ENCODE results near the gene BRDT. TPM values are rescaled to one million over a fixed set of nuclear protein-coding genes. Genes with fewer than 3 reads are reported as not detected.

BRDT gene
- total RNA-seq, 1 experiment from 2014 or later = 0.13 TPM

DNA sequence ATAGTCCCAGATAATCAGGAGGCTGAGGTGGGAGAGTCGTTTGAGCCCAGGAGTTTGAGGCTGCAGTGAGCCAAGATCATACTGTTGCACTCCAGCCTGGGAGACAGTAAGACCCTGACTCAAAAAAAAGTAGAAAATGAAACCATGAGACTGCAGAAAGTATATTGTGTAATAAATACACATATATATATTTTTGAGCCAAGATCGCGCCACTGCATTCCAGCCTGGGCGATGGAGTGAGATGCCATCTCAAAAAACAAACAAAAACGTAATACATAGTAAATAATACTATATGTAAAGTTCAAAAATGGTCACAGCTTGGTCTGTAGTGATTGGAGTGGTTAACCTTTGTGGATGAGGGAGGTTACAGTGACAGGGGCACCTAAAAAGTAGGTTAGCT is 9.7 kb downstream of the BRDT start:
- no peak for ATAC-seq
- no peak overlapping the region for H3K4me3 Mint-ChIP-seq
- no peak for DNase-seq (ENCODE audit: low spot score)
- ChIA-PET CTCF (no interaction called here), POLR2A (interaction anchor here (0.6 kb wide), 1 partner anchor 823 kb away, joined by 3 read pairs; no protein-coding TSS in a partner anchor)
- H3K9me3 Mint-ChIP-seq = no peaks in the 10 kb centered on the region
- H3K4me1 Mint-ChIP-seq = no peaks in the 10 kb centered on the region
- H3K36me3 Mint-ChIP-seq = no peaks in the 10 kb centered on the region
- no peaks in the 10 kb centered on the region for H3K27me3 Mint-ChIP-seq (ENCODE audit: low read depth)
- TF ChIP-seq FOXP1 (CRISPR knock-in tag; IDR thresholded peaks at IDR 0.05; ENCODE audit: borderline replicate concordance) = no peak
- no peak for TF ChIP-seq SMAD4 (CRISPR knock-in tag; IDR thresholded peaks at IDR 0.05)
- no peak for TF ChIP-seq ZNF423 (CRISPR knock-in tag; IDR thresholded peaks at IDR 0.05)
- TF ChIP-seq, protein P1, sequence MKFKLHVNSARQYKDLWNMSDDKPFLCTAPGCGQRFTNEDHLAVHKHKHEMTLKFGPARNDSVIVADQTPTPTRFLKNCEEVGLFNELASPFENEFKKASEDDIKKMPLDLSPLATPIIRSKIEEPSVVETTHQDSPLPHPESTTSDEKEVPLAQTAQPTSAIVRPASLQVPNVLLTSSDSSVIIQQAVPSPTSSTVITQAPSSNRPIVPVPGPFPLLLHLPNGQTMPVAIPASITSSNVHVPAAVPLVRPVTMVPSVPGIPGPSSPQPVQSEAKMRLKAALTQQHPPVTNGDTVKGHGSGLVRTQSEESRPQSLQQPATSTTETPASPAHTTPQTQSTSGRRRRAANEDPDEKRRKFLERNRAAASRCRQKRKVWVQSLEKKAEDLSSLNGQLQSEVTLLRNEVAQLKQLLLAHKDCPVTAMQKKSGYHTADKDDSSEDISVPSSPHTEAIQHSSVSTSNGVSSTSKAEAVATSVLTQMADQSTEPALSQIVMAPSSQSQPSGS (CRISPR knock-in tag; IDR thresholded peaks at IDR 0.05; ENCODE audit: borderline replicate concordance, low read depth) = no peak
- TF ChIP-seq CREB1 (CRISPR knock-in tag; IDR thresholded peaks at IDR 0.05) = no peak
- TF ChIP-seq PRRX2 (CRISPR knock-in tag; IDR thresholded peaks at IDR 0.05) = no peak
- TF ChIP-seq, protein P2, sequence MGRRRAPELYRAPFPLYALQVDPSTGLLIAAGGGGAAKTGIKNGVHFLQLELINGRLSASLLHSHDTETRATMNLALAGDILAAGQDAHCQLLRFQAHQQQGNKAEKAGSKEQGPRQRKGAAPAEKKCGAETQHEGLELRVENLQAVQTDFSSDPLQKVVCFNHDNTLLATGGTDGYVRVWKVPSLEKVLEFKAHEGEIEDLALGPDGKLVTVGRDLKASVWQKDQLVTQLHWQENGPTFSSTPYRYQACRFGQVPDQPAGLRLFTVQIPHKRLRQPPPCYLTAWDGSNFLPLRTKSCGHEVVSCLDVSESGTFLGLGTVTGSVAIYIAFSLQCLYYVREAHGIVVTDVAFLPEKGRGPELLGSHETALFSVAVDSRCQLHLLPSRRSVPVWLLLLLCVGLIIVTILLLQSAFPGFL (CRISPR knock-in tag; IDR thresholded peaks at IDR 0.05; ENCODE audit: borderline replicate concordance) = no peak
- TF ChIP-seq, protein P3, sequence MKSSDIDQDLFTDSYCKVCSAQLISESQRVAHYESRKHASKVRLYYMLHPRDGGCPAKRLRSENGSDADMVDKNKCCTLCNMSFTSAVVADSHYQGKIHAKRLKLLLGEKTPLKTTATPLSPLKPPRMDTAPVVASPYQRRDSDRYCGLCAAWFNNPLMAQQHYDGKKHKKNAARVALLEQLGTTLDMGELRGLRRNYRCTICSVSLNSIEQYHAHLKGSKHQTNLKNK (CRISPR knock-in tag; IDR thresholded peaks at IDR 0.05) = no peak
- no peak overlapping the region for H3K27ac Mint-ChIP-seq

DNA sequence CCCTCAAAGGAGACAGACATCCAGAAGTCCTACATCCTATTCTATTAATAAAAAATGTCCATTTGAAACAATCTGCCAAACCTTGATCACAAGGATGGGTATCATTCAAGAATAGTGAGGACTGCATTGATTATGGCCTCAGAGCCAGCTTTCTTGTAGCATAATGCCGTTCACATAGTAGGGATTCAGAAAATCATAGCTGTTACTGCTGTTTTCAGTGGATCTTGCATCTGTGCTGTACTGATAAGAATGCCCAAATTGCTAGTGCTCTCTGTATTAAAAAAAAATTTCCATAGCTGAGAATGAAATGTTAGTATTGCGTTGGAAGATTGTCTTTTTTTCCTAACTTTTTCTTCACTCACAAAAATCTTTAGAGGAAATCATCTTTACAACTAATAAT is 19.1 kb downstream of the BRDT start:
- H3K4me3 Mint-ChIP-seq = no peak overlapping the region
- H3K36me3 Mint-ChIP-seq = no peaks in the 10 kb centered on the region
- ChIA-PET CTCF (no interaction called here), POLR2A (no interaction called here)
- TF ChIP-seq ZNF416 (CRISPR knock-in tag; IDR thresholded peaks at IDR 0.05) (no peak), AR (CRISPR knock-in tag; IDR thresholded peaks at IDR 0.05) (no peak), ZNF232 (CRISPR knock-in tag; IDR thresholded peaks at IDR 0.05) (no peak), ZNF263 (CRISPR knock-in tag; IDR thresholded peaks at IDR 0.05; ENCODE audit: low read depth) (no peak), ZNF423 (CRISPR knock-in tag; IDR thresholded peaks at IDR 0.05) (no peak)
- TF ChIP-seq, protein P1 (CRISPR knock-in tag; IDR thresholded peaks at IDR 0.05; ENCODE audit: borderline replicate concordance, low read depth) = no peak
- TF ChIP-seq, protein P4, sequence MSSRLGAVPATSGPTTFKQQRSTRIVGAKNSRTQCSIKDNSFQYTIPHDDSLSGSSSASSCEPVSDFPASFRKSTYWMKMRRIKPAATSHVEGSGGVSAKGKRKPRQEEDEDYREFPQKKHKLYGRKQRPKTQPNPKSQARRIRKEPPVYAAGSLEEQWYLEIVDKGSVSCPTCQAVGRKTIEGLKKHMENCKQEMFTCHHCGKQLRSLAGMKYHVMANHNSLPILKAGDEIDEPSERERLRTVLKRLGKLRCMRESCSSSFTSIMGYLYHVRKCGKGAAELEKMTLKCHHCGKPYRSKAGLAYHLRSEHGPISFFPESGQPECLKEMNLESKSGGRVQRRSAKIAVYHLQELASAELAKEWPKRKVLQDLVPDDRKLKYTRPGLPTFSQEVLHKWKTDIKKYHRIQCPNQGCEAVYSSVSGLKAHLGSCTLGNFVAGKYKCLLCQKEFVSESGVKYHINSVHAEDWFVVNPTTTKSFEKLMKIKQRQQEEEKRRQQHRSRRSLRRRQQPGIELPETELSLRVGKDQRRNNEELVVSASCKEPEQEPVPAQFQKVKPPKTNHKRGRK (CRISPR knock-in tag; IDR thresholded peaks at IDR 0.05; ENCODE audit: borderline replicate concordance) = no peak
- TF ChIP-seq, protein P5, sequence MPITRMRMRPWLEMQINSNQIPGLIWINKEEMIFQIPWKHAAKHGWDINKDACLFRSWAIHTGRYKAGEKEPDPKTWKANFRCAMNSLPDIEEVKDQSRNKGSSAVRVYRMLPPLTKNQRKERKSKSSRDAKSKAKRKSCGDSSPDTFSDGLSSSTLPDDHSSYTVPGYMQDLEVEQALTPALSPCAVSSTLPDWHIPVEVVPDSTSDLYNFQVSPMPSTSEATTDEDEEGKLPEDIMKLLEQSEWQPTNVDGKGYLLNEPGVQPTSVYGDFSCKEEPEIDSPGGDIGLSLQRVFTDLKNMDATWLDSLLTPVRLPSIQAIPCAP (CRISPR knock-in tag; IDR thresholded peaks at IDR 0.05) = no peak
- H3K27ac Mint-ChIP-seq = no peak overlapping the region
- H3K9me3 Mint-ChIP-seq = no peaks in the 10 kb centered on the region
- ATAC-seq (no peak), DNase-seq (ENCODE audit: low spot score) (no peak)
- no peaks in the 10 kb centered on the region for H3K4me1 Mint-ChIP-seq
- H3K27me3 Mint-ChIP-seq (ENCODE audit: low read depth) = no peaks in the 10 kb centered on the region

All from WTC11 (cell line).